GM12874 (cell line): ENCODE measurements around the gene FOXN1.

Experiments
- CTCF ChIP-seq: IDR thresholded peaks from 2 replicates; pipeline ENCODE4 v1.5.1; 2011; ENCODE audit warnings: low read depth, mild to moderate bottlenecking, control low read depth, low read length, moderate library complexity; ENCODE audit not compliant: insufficient read depth

The FOXN1 gene

GRCh38 chr17:28554565-28554964 is 48.4 kb downstream of the FOXN1 start:
- peak; percentile 31; the same call in 1 of the 2 replicates for TF ChIP-seq CTCF

GRCh38 chr17:28555022-28555421 is 48.9 kb downstream of the FOXN1 start:
- no peak for TF ChIP-seq CTCF

- no peak for TF ChIP-seq CTCF
Measured at GRCh38 chr17:28563475-28563874, 57.3 kb downstream of the FOXN1 start.

- TF ChIP-seq CTCF: no peak
Measured at GRCh38 chr17:28567604-28568003, 61.5 kb downstream of the FOXN1 start.

- TF ChIP-seq CTCF: no peak
Measured at GRCh38 chr17:28569446-28569845, 63.3 kb downstream of the FOXN1 start.

- no peak for TF ChIP-seq CTCF
Measured at GRCh38 chr17:28570716-28571360, 64.7 kb downstream of the FOXN1 start.

GRCh38 chr17:28571361-28572122 is 65.4 kb downstream of the FOXN1 start, which contains the start of gene PIGS:
PIGS (minus strand) TSS chr17:28571524; CDS start chr17:28571496, 28 bp downstream.
- no peak for TF ChIP-seq CTCF
